OCI-LY1 (cell line): ENCODE measurements around the gene CYBB.
"Not testable (repeated sequence)": the region's sequence is repeated elsewhere in the genome, so short reads cannot be mapped to it uniquely, and the experiment has no call there.

Source experiments
- H2AFZ ChIP-seq: fragments of 200-600 bp; sonication (generic), shearing (Covaris generic); 2 replicates; pipeline ENCODE4 v1.6.0; 2014; ENCODE audit warnings: antibody characterized with exemption, mild to moderate bottlenecking, low read length
- H3F3A ChIP-seq: fragments of 200-600 bp; sonication (generic), shearing (Covaris generic); 2 replicates; pipeline ENCODE4 v1.6.0; 2014; ENCODE audit warnings: mild to moderate bottlenecking, antibody characterized with exemption, low read length, moderate library complexity; ENCODE audit not compliant: insufficient read depth
- H3K27ac ChIP-seq: fragments of 200-600 bp; sonication (generic); 2 replicates; pipeline ENCODE4 v1.5.1; 2014; ENCODE audit warnings: low read length, mixed run types, mild to moderate bottlenecking, low read depth; ENCODE audit not compliant: poor library complexity, severe bottlenecking
- H3K27me3 ChIP-seq: fragments of 200-600 bp; sonication (generic); 2 replicates; pipeline ENCODE4 v1.6.0; 2014; ENCODE audit warnings: antibody characterized with exemption, mild to moderate bottlenecking, low read length, moderate library complexity; ENCODE audit not compliant: insufficient read depth
- H3K36me3 ChIP-seq: fragments of 200-600 bp; sonication (generic); 2 replicates; pipeline ENCODE4 v1.6.1; 2014; ENCODE audit warnings: mild to moderate bottlenecking, antibody characterized with exemption, low read length, moderate library complexity, mixed read lengths; ENCODE audit not compliant: insufficient read depth
- H3K4me1 ChIP-seq: fragments of 200-600 bp; sonication (generic); 2 replicates; pipeline ENCODE4 v1.5.1; 2014; ENCODE audit warnings: mild to moderate bottlenecking, low read length, moderate library complexity; ENCODE audit not compliant: insufficient read depth, severe bottlenecking
- H3K4me2 ChIP-seq: fragments of 200-600 bp; sonication (generic), shearing (Covaris generic); 2 replicates; pipeline ENCODE4 v1.6.1; 2014; ENCODE audit warnings: low read length
- H3K4me3 ChIP-seq: fragments of 200-600 bp; sonication (generic); 2 replicates; pipeline ENCODE4 v1.5.1; 2014; ENCODE audit warnings: low read length, low read depth, mild to moderate bottlenecking, mixed read lengths; ENCODE audit not compliant: poor library complexity, severe bottlenecking
- H3K79me2 ChIP-seq: fragments of 200-600 bp; shearing (Covaris generic); 2 replicates; pipeline ENCODE4 v1.6.1; 2016; ENCODE audit warnings: mixed run types, low read length, mixed read lengths; ENCODE audit not compliant: insufficient read depth
- H3K9ac ChIP-seq: fragments of 200-600 bp; sonication (generic), shearing (Covaris generic); 2 replicates; pipeline ENCODE4 v1.6.1; 2014; ENCODE audit warnings: mild to moderate bottlenecking, low read length, mixed read lengths
- H3K9me2 ChIP-seq: fragments of 200-600 bp; sonication (generic), shearing (Covaris generic); 2 replicates; pipeline ENCODE4 v1.6.1; 2014; ENCODE audit warnings: low read depth, mild to moderate bottlenecking, low read length, mixed read lengths
- H3K9me3 ChIP-seq: fragments of 200-600 bp; shearing (Covaris generic); 2 replicates; pipeline ENCODE4 v1.6.1; 2014; ENCODE audit warnings: low read length, mixed read lengths
- H4K20me1 ChIP-seq: fragments of 200-600 bp; sonication (generic), shearing (Covaris generic); 2 replicates; pipeline ENCODE4 v1.6.0; 2016; ENCODE audit warnings: mild to moderate bottlenecking, low read length; ENCODE audit not compliant: insufficient read depth
- CTCF ChIP-seq: fragments of 200-600 bp; sonication (generic), shearing (Covaris generic); IDR thresholded peaks from 2 replicates; pipeline ENCODE4 v1.5.1; 2017; ENCODE audit warnings: mild to moderate bottlenecking, antibody characterized with exemption, low read length, moderate library complexity, mixed read lengths
- EZH2 ChIP-seq: fragments of 200-600 bp; sonication (generic), shearing (Covaris generic); IDR thresholded peaks from 2 replicates; pipeline ENCODE4 v1.8.0; 2017; ENCODE audit warnings: borderline replicate concordance, mixed run types, mild to moderate bottlenecking, antibody characterized with exemption, low read length, moderate library complexity, mixed read lengths

Gene CYBB

DNA sequence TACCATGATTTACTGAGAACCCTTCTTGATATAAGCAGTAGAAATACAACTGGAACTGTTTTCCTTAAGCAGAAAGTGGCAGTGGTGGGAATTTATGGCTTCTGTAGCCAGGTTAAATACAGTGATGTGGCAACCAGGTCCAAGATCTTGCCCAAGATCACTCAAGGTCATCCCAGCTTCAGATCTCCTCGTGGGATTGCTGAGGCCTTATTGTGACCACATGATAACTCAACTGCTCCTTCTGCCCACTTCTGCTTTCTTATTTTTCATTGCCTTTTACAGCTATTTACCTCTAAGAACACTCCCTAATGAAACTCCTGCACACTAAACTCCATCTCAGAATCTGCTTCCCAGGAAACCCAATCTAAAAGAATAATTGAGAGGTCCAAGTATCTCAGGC lies 12.4 kb upstream of the CYBB start:
- H3K27ac ChIP-seq: no peak overlapping the region
- no peaks in the 10 kb centered on the region for H3K9me3 ChIP-seq
- no peak overlapping the region for H3K4me2 ChIP-seq
- H3K9me2 ChIP-seq: no peaks in the 10 kb centered on the region
- TF ChIP-seq EZH2 (no peak), CTCF (no peak)
- no peaks in the 10 kb centered on the region for H3K27me3 ChIP-seq
- no peaks in the 10 kb centered on the region for H3K79me2 ChIP-seq
- no peak overlapping the region for H2AFZ ChIP-seq
- H3K36me3 ChIP-seq: no peaks in the 10 kb centered on the region
- H4K20me1 ChIP-seq: no peaks in the 10 kb centered on the region
- no peaks in the 10 kb centered on the region for H3F3A ChIP-seq
- H3K4me3 ChIP-seq: no peak overlapping the region
- H3K9ac ChIP-seq: no peak overlapping the region
- H3K4me1 ChIP-seq: peaks cover 15% of the 10 kb centered on the region

DNA sequence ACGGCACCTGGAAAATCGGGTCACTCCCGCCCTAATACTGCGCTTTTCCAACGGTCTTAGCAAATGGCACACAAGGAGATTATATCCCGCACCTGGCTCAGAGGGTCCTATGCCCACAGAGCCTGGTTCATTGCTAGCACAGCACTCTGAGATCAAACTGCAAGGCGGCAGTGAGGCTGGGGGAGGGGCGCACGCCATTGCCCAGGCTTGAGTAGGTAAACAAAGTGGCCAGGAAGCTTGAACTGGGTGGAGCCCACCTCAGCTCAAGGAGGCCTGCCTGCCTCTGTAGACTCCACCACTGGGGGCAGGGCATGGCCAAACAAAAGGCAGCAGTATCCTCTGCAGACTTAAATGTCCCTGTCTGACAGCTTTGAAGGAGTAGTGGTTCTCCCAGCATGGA lies 11.0 kb upstream of the CYBB start:
- H3K4me1 ChIP-seq, H3K9me2 ChIP-seq, H4K20me1 ChIP-seq, H3K27me3 ChIP-seq, H3K9me3 ChIP-seq, H3K4me3 ChIP-seq, H3F3A ChIP-seq, H3K9ac ChIP-seq, H3K4me2 ChIP-seq, H3K27ac ChIP-seq, H2AFZ ChIP-seq, H3K79me2 ChIP-seq, H3K36me3 ChIP-seq: not testable (repeated sequence)

DNA sequence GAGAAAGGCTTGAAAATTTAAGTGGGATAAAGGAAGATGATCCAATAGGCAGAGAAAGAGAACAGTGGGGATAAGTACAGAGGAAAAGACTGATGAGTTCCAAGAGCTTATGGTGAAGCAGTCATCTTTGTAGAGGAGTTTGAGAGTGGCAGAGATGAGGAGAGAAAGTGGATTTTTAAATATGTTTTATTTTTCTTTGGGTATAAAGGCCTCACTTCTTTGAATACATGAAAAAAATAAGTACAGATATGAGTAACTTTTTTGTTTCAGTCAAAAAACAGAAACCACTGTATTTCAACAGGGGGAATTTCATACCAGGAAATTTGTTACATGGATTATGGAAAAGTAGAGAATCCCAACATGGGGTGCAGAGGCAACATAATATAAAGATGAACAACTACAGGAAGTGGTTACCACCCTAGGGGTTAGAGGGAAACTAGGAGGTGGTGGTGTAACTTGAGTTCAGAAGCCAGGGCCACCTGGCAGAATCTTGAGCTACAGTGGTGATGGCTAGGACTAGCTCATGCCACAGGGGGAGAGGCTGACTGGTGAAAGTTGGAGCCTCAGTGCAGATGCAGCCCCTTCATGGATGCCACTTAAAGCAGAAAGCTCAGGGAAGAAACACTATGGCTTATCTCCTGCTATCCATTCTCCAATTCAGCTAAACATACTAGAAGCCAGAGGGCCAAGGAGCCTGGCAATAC lies 3.4 kb upstream of the CYBB start:
- Histone ChIP-seq H4K20me1 (no peaks in the 10 kb centered on the region), H2AFZ (no peak overlapping the region), H3K9ac (peak overlapping the region; percentile 21; the same call in 1 of the 2 replicates), H3K9me2 (no peaks in the 10 kb centered on the region), H3K27me3 (no peaks in the 10 kb centered on the region), H3F3A (no peaks in the 10 kb centered on the region), H3K9me3 (no peaks in the 10 kb centered on the region), H3K4me3 (no peak overlapping the region), H3K27ac (peak overlapping the region; percentile 82), H3K36me3 (no peaks in the 10 kb centered on the region), H3K79me2 (no peaks in the 10 kb centered on the region), H3K4me2 (peak overlapping the region; percentile 32; the same call in 1 of the 2 replicates), H3K4me1 (peaks cover 42% of the 10 kb centered on the region)
- TF ChIP-seq EZH2 (no peak), CTCF (no peak)

DNA sequence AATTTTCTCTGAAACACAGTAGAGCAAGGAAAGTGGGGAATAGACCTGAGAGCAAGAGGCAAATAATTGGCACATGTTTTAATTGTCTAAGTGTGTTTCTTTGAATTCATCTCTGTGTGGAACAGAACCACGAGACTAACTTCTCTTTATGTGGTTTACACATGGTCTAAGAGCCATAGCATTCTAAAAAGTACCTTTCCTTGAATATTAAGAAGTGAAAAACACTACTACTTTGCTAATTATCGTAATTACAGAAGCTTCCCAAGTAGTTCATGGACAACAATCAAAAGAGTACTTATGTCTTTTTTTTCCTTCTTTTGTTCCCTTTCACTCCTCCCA lies 2.9 kb upstream of the CYBB start:
- Histone ChIP-seq H3K27me3 (no peaks in the 10 kb centered on the region), H3K4me1 (peaks cover 47% of the 10 kb centered on the region), H3K9ac (peak overlapping the region; percentile 21; the same call in 1 of the 2 replicates), H3K9me2 (no peaks in the 10 kb centered on the region), H3K9me3 (no peaks in the 10 kb centered on the region), H3K79me2 (no peaks in the 10 kb centered on the region), H4K20me1 (no peaks in the 10 kb centered on the region), H3K27ac (peak overlapping the region; percentile 82), H2AFZ (no peak overlapping the region), H3K4me3 (no peak overlapping the region), H3K4me2 (peak overlapping the region; percentile 32; the same call in 1 of the 2 replicates), H3F3A (no peaks in the 10 kb centered on the region), H3K36me3 (no peaks in the 10 kb centered on the region)
- no peak for TF ChIP-seq EZH2
- no peak for TF ChIP-seq CTCF
